Ovary (tissue), 9 donors: Measurements from ENCODE around the gene HNRNPDL. TPM values are rescaled to one million over a fixed set of nuclear protein-coding genes. Genes with fewer than 3 reads are reported as not detected.

Experiments
- DNase-seq, 5 donors: peaks; one replicate each; pipeline ENCODE4 v3.0.0-alpha.2; 2019 to 2020
- H3K27ac ChIP-seq, 2 donors: fragments of 200-600 bp; one replicate each; pipeline versions ENCODE4 v1.5.1 to v1.8.0; 2019 to 2022
- H3K27me3 ChIP-seq: fragments of 200-600 bp; one replicate; pipeline ENCODE4 v1.8.0; 2022
- H3K36me3 ChIP-seq: fragments of 200-600 bp; sonication (generic); one replicate; pipeline ENCODE4 v1.5.1; 2019
- H3K4me1 ChIP-seq: one replicate; pipeline ENCODE4 v1.8.1; 2013; ENCODE audit warnings: mild to moderate bottlenecking, moderate library complexity; ENCODE audit not compliant: insufficient read depth
- H3K4me3 ChIP-seq: fragments of 200-600 bp; sonication (generic); one replicate; pipeline ENCODE4 v1.5.1; 2017
- H3K9me3 ChIP-seq, 2 donors: fragments of 200-600 bp in 1 of 2; sonication (generic) in 1 of 2; one replicate each; pipeline versions ENCODE4 v1.5.1 to v1.8.1; 2013 to 2019; ENCODE audit warnings: mild to moderate bottlenecking in 1 of 2, moderate library complexity in 1 of 2
- CTCF ChIP-seq, 3 donors: fragments of 450-650 bp in 2 of 3; fragments of 200-600 bp in 1 of 3; IDR thresholded peaks; one replicate each; pipeline versions ENCODE4 v1.5.1 to v1.8.0; 2016 to 2022; ENCODE audit warnings: antibody characterized with exemption in 3 of 3, mild to moderate bottlenecking in 1 of 3
- EP300 ChIP-seq: sonication (generic); formaldehyde crosslinking; IDR thresholded peaks from one replicate; pipeline ENCODE4 v1.6.1; 2017; ENCODE audit warnings: antibody characterized with exemption
- POLR2A ChIP-seq: fragments of 450-650 bp; IDR thresholded peaks from one replicate; pipeline ENCODE4 v1.6.1; 2017; ENCODE audit warnings: antibody characterized with exemption, mild to moderate bottlenecking, moderate library complexity
- WGBS, 3 donors: extraction: QIAGEN DNeasy Blood & Tissue Kit in 1 of 3; methylation state at CpG; one replicate each; pipeline versions ENCODE4 v1.1.5 to v1.1.7; 2013 to 2017; 5-methylcytosine and 5-hydroxymethylcytosine counted together
- intact Hi-C, 4 donors: fragments of 100-400 bp; cut with DNase I; formaldehyde crosslinking; loops; one replicate each; pipeline versions ENCODE4 v1.11.0 to v1.15.1; 2022 to 2023
- polyA plus RNA-seq, 2 donors: library from polyadenylated mRNA; stranded (reverse); fragments of 200-250 nt in 1 of 2; fragments of 350-450 nt in 1 of 2; fragmentation: Illumina TruSeq in 1 of 2; extraction: RNeasy Lipid Tissue Mini Kit (QIAGEN cat#74804) in 1 of 2; gene quantifications; one replicate each; pipeline ENCODE4 v1.2.3, GENCODE V29; 2013 to 2014
- total RNA-seq, 7 donors: library from RNA; depleted of rRNA in 2 of 7; stranded (reverse); fragments of >200 nt in 2 of 7; fragmentation: NEBNext Ultra II Directional in 3 of 7; extraction: Animal tissue kit (Norgen Biotek cat#: 25700) in 3 of 7; gene quantifications; one replicate each; pipeline versions ENCODE4 v1.1.0 to v1.2.4, GENCODE V29; 2016 to 2023
- donor health status: DM: no; HTN: no; CAD: no; lungs with moderate emphysema.
- donor health status: DM: no; HTN: no; CAD: no.
- donor health status: Bipolar disorder and iron deficiency.
- donor health status: DM: yes; HTN: yes; CAD: no.
- donor health status: DM: no; HTN: no; CAD: no.
- donor health status: DM: yes; HTN: yes; CAD: no.

The HNRNPDL gene
- total and polyA plus RNA-seq, 9 donors, result 204 to 406 (median 337) TPM

GRCh38 chr4:82437285-82438005 lies 7.2 kb upstream of the HNRNPDL start:
- TF ChIP-seq POLR2A (no peak), EP300 (no peak), CTCF (IDR thresholded peaks at IDR 0.05) (no peak)
- no peaks in the 10 kb centered on the region for H3K27me3 ChIP-seq
- no peak overlapping the region for H3K27ac ChIP-seq
- H3K4me3 ChIP-seq, result no peak overlapping the region
- H3K36me3 ChIP-seq, result no peaks in the 10 kb centered on the region
- no peaks in the 10 kb centered on the region for H3K9me3 ChIP-seq
- DNase-seq, result no peak
- intact Hi-C loops, result no loop called here
- WGBS, 3 donors, result 77 to 92% (median 83%) methylated on average over 4 of the region's 4 CpGs
- no peaks in the 10 kb centered on the region for H3K4me1 ChIP-seq

- no peaks in the 10 kb centered on the region for H3K9me3 ChIP-seq
- H3K4me1 ChIP-seq, result peaks cover 1% of the 10 kb centered on the region
- TF ChIP-seq POLR2A (no peak), CTCF (IDR thresholded peaks at IDR 0.05) (no peak), EP300 (no peak)
- no peak for DNase-seq
- no peak overlapping the region for H3K4me3 ChIP-seq
- 92 to 97% (median 93%) methylated on average over 4 of the region's 4 CpGs for WGBS, 3 donors
- no peaks in the 10 kb centered on the region for H3K36me3 ChIP-seq
- intact Hi-C loops, result no loop called here
- no peaks in the 10 kb centered on the region for H3K27me3 ChIP-seq
- H3K27ac ChIP-seq, result no peak overlapping the region
These were observed 6.5 kb upstream of the HNRNPDL start for GRCh38 chr4:82436780-82437179.

- H3K27ac ChIP-seq, result no peak overlapping the region
- no peaks in the 10 kb centered on the region for H3K9me3 ChIP-seq
- intact Hi-C loops, result no loop called here
- no peak overlapping the region for H3K4me3 ChIP-seq
- H3K36me3 ChIP-seq, result no peaks in the 10 kb centered on the region
- H3K4me1 ChIP-seq, result peaks cover 2% of the 10 kb centered on the region
- 95 to 98% (median 97%) methylated on average over 5 of the region's 5 CpGs for WGBS, 3 donors
- no peak for DNase-seq
- no peaks in the 10 kb centered on the region for H3K27me3 ChIP-seq
- no peak for TF ChIP-seq CTCF (IDR thresholded peaks at IDR 0.05)
- no peak for TF ChIP-seq POLR2A
- TF ChIP-seq EP300, result no peak
These were observed 5.9 kb upstream of the HNRNPDL start for GRCh38 chr4:82436130-82436529.

- intact Hi-C loops, result no loop called here
- H3K4me3 ChIP-seq, result no peak overlapping the region
- TF ChIP-seq CTCF (IDR thresholded peaks at IDR 0.05) (no peak), EP300 (no peak), POLR2A (no peak)
- WGBS, 3 donors, result 94 to 95% (median 94%) methylated on average over 7 of the region's 7 CpGs
- H3K27ac ChIP-seq, result no peak overlapping the region
- H3K27me3 ChIP-seq, result no peaks in the 10 kb centered on the region
- DNase-seq, result no peak
- no peaks in the 10 kb centered on the region for H3K9me3 ChIP-seq
- no peaks in the 10 kb centered on the region for H3K36me3 ChIP-seq
- H3K4me1 ChIP-seq, result peaks cover 2% of the 10 kb centered on the region
These were observed 4.7 kb upstream of the HNRNPDL start for GRCh38 chr4:82434949-82435348.
